H7 (cell line): ENCODE results near the gene SIRT5. TPM values are rescaled to one million over a fixed set of nuclear protein-coding genes. Genes with fewer than 3 reads are reported as not detected.
A peak's percentile ranks its signal among the peaks of the same experiment; 100 is the strongest.

Experiments
- DNase-seq: peaks from one replicate; pipeline ENCODE4 v3.0.0; 2012
- H3K27me3 ChIP-seq: 2 replicates; pipeline ENCODE4 v1.6.0; 2011; ENCODE audit warnings: mild to moderate bottlenecking, low read length; ENCODE audit not compliant: control insufficient read depth, insufficient read depth
- H3K36me3 ChIP-seq: replicated peaks from 2 replicates; pipeline ENCODE4 v1.5.1; 2011; ENCODE audit warnings: low read length; ENCODE audit not compliant: control insufficient read depth, insufficient read depth
- H3K4me3 ChIP-seq: 2 replicates; pipeline ENCODE4 v1.5.1; 2011; ENCODE audit warnings: low read depth, mild to moderate bottlenecking, control low read depth, low read length, moderate library complexity; ENCODE audit not compliant: insufficient read depth
- total RNA-seq: library from RNA; depleted of rRNA; stranded (reverse); fragments of >200 nt; shearing (Covaris generic); gene quantifications from 2 replicates; pipeline ENCODE4 v1.2.3, GENCODE V29; 2014; rRNA removed

The SIRT5 gene
- total RNA-seq = 9.8 and 15.5 TPM in 2 replicates

DNA sequence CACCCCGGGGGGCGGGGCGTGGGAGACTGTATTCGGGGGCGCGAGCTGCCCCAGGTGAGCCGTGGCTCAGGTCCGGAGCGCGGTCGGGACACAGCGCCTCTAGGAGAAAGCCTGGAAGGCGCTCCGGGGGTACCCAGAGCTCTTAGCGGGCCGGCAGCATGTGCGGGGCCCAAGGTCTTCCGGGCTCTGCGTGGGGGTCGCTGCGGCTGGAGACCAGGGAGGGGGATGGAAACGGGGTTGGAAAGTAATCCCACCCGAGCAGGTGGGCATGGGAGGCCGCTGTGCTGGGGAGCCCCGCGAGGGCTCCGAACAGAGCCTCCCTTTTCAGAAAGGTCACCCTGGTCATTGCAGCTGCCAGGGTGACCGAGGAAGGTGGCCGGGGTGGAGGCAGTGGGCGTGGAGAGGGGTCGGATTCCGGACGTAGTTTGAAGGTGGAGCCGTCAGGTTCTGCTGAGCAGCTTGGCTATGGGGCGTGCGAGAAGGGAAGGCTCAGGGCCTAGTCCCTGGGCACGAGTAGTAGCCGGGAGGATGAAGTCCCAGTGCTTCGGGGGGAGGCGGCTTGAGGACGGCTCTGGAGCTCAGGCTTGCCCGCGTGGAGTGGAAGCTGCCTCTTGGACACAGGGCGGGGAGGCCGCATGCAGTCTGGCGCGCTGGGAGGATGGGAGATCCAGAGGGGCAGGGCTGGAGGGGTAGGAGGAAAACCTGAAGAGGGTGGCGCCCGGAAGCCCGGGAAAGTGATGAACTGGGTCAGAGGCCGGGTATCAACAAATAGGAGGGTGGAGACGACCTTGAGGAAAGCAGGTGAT is at the start of gene SIRT5:
Gene SIRT5, plus strand, starts transcription at position 31 of the 806 bp plus-strand sequence. CDS start 9,510 bp downstream, outside the sequence.
- DNase-seq = peak; percentile 89
- Histone ChIP-seq H3K36me3 (no peaks in the 10 kb centered on the region; the same call in 1 of the 2 replicates), H3K4me3 (peak within 1 kb of the TSS; percentile 58), H3K27me3 (no peaks in the 10 kb centered on the region)

DNA sequence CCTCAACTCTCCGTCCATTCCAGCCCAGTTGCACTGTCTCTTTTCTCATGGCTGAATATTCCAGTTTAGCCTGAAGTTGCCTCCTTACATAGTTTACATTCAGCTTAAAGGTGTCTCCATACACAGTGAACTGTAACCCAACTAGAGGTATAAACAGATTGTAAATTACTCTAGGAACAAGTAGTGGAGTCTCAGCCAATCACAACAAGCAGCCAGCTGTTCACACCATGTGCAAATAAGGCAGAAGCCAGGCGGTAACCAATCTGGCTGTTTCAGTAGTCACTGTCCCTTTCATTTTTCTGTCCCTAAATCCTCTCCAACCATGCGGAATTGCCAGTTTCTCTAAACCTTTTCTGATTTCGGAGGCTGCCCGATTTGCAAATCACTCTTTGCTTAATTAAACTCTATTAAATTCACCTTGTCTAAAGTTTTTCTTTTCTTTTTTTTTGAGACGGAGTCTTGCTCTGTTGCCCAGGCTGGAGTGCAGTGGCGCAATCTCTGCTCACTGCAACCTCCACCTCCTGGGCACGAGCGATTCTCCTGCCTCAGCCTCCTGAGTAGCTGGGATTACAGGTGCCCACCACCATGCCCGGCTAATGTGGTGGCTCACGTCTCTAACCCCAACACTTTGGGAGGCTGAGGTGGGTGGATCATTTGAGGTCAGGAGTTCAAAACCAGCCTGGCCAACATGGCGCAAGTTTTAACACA is 49.4 kb upstream of the SIRT5 start:
- Histone ChIP-seq H3K27me3 (no peaks in the 10 kb centered on the region), H3K4me3 (no peak overlapping the region), H3K36me3 (no peaks in the 10 kb centered on the region)
- DNase-seq = no peak

DNA sequence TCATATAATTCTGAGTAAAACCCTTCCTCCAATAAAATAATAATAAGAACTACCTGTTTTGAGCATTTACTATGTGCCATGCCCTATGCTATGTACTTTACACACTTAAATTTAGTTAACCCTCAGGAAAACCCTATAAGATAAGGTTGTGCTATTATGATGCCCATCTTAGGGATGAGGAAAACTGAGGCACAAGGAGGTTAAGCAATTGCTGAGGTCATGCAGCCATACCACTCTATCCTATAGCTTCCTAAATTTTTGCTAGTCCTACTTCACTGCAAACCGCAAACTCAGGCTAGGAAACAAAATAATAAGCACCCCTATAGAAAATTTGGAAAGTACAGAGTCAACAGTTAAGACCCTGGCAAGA is 48.1 kb upstream of the SIRT5 start:
- Histone ChIP-seq H3K36me3 (no peaks in the 10 kb centered on the region), H3K4me3 (no peak overlapping the region), H3K27me3 (no peaks in the 10 kb centered on the region)
- no peak for DNase-seq

DNA sequence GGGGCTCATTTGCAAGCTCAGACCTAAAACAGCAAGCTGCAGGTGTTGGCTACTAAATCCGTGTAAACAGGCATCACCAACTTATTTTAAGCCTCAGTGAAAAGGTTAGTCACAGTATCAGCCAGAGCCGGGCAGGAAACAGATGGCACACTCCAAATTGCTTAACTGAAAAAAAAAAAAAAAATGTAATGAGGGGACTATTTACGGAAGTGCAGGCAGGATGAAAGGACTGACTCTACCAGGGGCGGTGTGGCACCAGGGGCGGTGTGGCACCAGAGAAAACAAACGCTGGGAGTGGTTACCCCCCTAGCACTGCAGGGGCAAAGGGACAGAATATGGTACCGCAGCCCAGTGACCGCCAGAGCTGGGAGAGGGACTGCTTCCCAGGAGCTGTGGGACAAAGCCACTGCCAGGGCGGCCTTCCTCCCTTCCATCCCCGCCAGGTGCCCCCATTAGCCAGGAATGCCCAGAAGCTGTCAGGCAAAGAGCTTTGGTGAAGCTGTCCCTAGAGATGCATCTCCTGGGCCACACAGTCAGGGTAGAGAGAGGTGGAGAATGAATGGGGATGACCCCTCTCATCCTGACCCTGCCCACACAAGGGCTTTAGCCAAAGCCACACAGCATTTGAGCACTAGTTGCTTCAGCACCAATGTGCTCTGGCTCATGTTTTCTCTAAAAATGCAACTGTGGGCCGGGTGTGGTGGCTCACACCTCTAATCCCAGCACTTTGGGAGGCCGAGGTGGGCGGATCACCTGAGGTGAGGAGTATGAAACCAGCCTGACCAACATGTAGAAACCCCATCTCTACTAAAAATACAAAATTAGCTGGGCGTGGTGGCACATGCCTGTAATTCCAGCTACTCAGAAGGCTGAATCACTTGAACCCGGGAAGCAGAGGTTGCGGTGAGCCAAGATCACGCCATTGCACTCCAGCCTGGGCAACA is 47.4 kb upstream of the SIRT5 start:
- no peak overlapping the region for H3K4me3 ChIP-seq

DNA sequence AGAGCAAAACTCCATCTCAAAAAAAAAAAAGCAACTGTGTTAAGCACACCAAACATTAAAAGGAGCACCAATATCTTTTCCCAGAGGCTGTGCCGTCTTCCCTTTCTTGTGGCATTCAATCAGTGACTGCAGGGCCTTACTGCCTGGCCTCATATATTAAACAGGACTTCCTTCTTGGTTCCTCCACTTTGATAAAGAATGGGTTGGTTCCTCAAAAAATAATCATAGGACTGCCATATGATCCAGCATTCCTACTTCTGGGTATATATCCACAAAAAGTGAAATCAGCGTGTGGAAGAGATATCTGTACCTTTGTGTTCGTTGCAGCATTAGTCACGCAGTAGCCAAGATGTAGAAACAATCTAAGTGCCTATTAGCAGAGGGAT is 46.7 kb upstream of the SIRT5 start:
- Histone ChIP-seq H3K27me3 (no peaks in the 10 kb centered on the region), H3K4me3 (no peak overlapping the region), H3K36me3 (no peaks in the 10 kb centered on the region)
- DNase-seq = no peak

More for the DNA sequence above, 47.4 kb upstream of the SIRT5 start:
- H3K36me3 ChIP-seq = no peaks in the 10 kb centered on the region
- no peaks in the 10 kb centered on the region for H3K27me3 ChIP-seq
- no peak for DNase-seq

DNA sequence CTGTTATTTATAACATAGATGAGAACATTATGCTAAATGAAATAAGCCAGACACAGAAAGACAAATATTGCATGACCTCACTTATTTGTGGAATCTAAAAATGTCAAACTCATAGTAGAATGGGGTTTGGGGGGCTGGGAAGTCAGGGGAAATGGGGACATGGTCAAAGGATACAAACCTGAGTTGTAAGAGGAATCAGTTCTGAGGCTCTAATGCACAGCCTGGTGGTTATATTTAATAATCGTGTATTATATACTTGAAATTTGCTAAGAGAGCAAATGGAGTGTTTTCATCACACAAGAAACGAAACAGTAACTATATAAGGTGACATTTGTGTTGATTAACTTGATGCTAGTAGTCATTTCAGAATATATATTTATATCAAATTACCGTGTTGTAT is 46.2 kb upstream of the SIRT5 start:
- H3K27me3 ChIP-seq = no peaks in the 10 kb centered on the region
- DNase-seq = no peak
- no peaks in the 10 kb centered on the region for H3K36me3 ChIP-seq
- H3K4me3 ChIP-seq = no peak overlapping the region

DNA sequence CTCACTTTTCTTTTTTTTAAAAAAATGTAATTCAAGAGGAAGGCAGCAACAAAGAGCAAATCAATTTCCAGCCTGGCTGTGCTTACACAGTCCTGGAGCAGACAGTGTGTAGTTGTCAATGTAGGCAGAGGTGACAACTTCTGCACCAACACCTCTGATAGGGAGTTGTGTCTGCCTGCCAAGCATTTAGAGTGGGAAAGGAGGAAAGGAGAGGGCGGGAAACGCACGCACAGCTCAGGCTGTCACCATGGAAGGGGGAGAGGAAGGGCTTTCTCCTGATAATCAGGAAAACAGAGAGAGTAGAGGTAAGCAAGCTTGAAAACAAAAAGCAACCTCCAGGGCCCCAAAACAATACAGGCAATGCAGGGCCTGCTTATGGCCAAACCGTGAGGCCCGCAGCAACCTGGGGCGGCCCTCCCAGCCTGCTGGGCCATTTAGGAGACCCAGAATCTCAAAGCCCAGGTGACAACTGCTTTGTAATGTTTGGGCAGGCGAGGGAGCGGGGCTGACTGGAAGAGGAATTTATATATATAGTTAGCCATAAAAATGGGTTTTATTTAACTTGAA is 45.5 kb upstream of the SIRT5 start:
- no peaks in the 10 kb centered on the region for H3K36me3 ChIP-seq
- no peak overlapping the region for H3K4me3 ChIP-seq
- DNase-seq = peak; percentile 51
- H3K27me3 ChIP-seq = no peaks in the 10 kb centered on the region

DNA sequence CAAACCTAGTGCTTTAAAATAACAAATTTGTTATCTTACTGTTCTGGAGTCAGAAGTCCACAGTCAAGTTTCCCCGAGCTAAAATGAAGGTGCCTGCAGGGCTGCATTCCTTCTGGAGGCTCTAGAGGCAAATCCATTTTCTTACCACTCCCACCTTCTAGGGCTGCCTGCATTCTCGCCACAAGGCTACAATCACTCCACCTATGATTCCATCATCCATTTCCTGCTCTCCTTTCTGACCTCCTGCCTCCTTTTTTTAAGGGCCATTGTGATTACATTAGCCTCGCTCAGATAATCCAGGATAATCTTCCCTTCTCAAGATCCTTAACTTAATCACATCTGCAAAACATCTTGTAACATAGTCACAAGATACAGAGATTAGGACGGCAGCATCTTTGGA is 42.4 kb upstream of the SIRT5 start:
- no peak for DNase-seq
- Histone ChIP-seq H3K4me3 (no peak overlapping the region), H3K36me3 (no peaks in the 10 kb centered on the region), H3K27me3 (no peaks in the 10 kb centered on the region)

DNA sequence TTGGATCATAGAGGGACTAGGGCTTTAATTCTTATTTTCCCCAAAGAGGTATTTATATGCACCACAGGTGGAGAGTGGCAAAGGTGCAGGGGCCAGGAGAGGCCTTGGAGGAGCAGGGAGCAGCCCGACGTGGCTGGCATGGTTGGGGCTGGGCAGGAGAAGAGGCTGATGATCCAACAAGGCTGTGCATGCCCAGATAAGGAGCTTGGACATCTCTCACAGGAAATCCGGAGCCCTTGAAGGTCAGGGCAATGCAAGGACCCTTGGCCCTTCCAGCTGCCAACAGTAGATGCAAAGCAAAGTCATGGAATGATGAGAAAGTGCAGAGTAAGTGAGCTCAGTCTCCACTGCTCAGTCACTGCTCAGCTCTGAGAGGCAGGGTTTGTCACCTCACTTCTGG is 39.9 kb upstream of the SIRT5 start:
- no peaks in the 10 kb centered on the region for H3K27me3 ChIP-seq
- no peak overlapping the region for H3K4me3 ChIP-seq
- H3K36me3 ChIP-seq = no peaks in the 10 kb centered on the region
- DNase-seq = no peak

DNA sequence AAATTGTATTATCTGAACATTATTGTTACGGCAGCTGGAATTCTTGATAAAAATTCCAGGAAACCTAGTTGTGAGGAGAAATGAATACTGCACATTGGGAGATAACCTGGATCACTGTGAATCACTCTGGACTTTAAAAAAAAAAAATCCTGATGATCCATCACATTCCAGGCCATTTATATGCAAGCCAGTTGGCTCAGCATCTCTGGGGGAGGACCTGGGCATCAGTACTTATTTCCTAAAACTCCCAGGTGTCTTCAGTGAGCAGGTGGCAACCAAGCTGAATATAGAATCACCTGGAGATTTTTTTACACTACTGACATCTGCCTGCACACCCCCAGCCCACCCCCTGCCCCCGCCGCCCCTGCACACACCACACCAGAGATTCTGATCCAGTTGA is 39.1 kb upstream of the SIRT5 start:
- H3K36me3 ChIP-seq = no peaks in the 10 kb centered on the region
- DNase-seq = peak; percentile 64
- H3K27me3 ChIP-seq = no peaks in the 10 kb centered on the region
- no peak overlapping the region for H3K4me3 ChIP-seq

DNA sequence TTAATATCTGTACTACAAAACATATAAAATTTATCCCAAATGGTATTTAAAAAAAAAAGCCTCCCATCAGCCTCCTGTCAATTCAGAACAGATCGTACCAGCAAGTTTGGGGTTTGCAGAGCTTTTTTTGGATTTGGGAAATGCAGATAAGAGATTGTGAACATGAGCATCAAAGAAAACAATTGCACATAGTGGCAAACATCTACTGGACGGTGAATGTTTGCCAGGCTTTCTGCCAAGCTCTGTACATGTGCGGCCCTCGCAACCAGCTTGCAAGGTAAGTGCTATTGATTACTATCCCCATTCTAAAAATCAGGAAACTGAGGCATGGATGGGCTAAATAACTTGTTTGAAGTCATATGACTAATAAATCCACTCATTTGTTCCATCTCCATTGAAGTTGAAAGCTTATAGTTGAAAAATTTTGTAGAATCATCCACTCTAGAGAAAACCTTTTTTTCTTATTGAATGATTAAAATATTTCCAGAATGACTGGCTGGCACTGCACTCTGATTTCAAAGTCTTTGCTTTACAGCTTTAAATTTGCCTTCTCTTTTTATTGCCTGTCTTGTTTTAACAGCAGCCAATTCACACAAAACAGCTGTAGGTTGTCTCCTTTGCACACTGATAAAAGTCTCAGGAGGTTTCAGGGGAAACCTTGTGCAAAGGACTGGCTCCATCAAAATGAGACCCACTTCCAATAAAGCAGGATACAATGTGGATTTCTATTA is 37.4 kb upstream of the SIRT5 start:
- Histone ChIP-seq H3K4me3 (no peak overlapping the region), H3K27me3 (no peaks in the 10 kb centered on the region), H3K36me3 (no peaks in the 10 kb centered on the region)
- no peak for DNase-seq

DNA sequence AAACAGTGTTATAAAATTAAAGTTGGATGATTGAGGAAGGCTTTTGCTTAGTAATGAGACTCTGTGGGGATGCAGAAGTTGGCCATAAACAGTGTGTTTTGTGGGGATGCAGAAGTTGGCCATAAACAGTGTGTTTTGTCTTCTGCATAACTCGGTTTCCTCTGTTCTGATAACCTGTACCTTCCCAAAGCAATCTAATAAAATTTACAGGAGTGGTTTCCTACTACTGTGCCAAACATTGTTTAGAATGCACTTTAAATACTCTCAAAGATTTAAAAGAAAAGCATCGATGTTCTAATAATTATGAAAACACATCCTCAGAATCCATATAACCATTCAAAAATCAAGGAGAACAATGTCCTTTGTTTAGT is 36.9 kb upstream of the SIRT5 start:
- Histone ChIP-seq H3K36me3 (no peaks in the 10 kb centered on the region), H3K27me3 (no peaks in the 10 kb centered on the region), H3K4me3 (no peak overlapping the region)
- DNase-seq = no peak

DNA sequence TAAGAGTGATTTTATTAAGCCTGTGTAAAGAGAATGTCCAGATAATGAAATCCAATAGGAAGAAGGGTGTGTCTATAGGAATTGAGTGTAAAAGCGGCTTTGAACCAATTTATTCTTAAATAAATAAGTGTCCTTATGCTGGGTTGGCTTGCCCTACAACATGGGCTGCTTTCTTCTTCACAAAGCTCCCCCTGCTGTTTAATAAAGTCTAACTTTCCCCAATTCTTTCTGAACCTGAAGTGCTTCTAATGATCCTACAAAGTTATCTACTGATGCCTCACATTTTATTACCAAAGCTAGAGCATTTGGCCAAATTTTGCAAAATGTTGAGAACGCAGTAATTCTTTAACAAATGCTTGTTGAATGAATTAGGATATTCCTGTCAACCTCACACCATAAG is 36.3 kb upstream of the SIRT5 start:
- Histone ChIP-seq H3K36me3 (no peaks in the 10 kb centered on the region), H3K27me3 (no peaks in the 10 kb centered on the region), H3K4me3 (no peak overlapping the region)
- DNase-seq = peak; percentile 56

DNA sequence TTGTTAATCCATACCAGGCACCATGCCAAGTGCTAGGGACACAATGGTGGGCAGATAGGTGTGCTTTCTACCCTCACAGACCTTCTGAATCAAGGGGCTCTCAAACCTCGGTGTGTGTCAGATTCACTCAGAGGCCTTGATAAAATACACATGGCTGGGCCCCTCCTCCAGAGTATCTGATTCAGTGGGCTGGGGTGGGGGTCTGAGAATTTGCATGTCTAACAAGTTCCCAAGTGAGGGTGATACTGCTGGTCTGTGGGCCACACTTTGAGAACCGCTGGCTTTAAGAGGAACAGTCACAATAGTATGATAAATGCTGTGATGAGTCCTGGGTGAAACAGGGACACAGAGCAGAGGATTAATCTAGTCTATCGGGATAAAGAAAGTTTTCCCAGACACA is 35.8 kb upstream of the SIRT5 start:
- no peaks in the 10 kb centered on the region for H3K27me3 ChIP-seq
- no peaks in the 10 kb centered on the region for H3K36me3 ChIP-seq
- no peak for DNase-seq
- H3K4me3 ChIP-seq = no peak overlapping the region
